Stomach smooth muscle (tissue), 2 donors: ENCODE measurements around the gene LRRFIP1.

Source experiments
- H3K27ac ChIP-seq: one replicate; pipeline ENCODE4 v1.7.0; 2013; ENCODE audit warnings: mild to moderate bottlenecking, low read length, inconsistent platforms
- H3K27me3 ChIP-seq, 2 donors: one replicate each; pipeline ENCODE4 v1.7.0; 2013; ENCODE audit warnings: low read length in 2 of 2; ENCODE audit not compliant: insufficient read depth in 2 of 2, control insufficient read depth in 1 of 2
- H3K36me3 ChIP-seq, 2 donors: one replicate each; pipeline ENCODE4 v1.7.0; 2013; ENCODE audit warnings: low read length in 2 of 2; ENCODE audit not compliant: control insufficient read depth in 2 of 2, insufficient read depth in 2 of 2
- H3K4me1 ChIP-seq: one replicate; pipeline ENCODE4 v1.7.0; 2013; ENCODE audit warnings: low read length; ENCODE audit not compliant: control insufficient read depth, insufficient read depth
- H3K4me3 ChIP-seq, 2 donors: one replicate each; pipeline ENCODE4 v1.7.0; 2013; ENCODE audit warnings: low read length in 2 of 2
- H3K9ac ChIP-seq, 2 donors: one replicate each; pipeline ENCODE4 v1.7.0; 2013; ENCODE audit warnings: low read length in 2 of 2, mild to moderate bottlenecking in 1 of 2
- H3K9me3 ChIP-seq, 2 donors: one replicate each; pipeline ENCODE4 v1.7.0; 2013; ENCODE audit warnings: low read length in 2 of 2; ENCODE audit not compliant: control insufficient read depth in 2 of 2
- donor health status: healthy.
- donor health status: Pancreatic carcinoma.

The LRRFIP1 gene

GRCh38 chr2:237699870-237700511 is 72.6 kb downstream of the LRRFIP1 start:
- Histone ChIP-seq H3K9ac (peak overlapping the region; percentile 53 to 58), H3K27ac (peak overlapping the region; percentile 95), H3K36me3 (no peaks in the 10 kb centered on the region), H3K27me3 (no peaks in the 10 kb centered on the region), H3K4me3 (peak overlapping the region; percentile 0 to 52), H3K9me3 (no peaks in the 10 kb centered on the region), H3K4me1 (peaks cover 94% of the 10 kb centered on the region)

GRCh38 chr2:237700512-237701032 is 73.2 kb downstream of the LRRFIP1 start:
- Histone ChIP-seq H3K9ac (peak overlapping the region; percentile 53 to 73), H3K27ac (peak overlapping the region; percentile 95), H3K9me3 (no peaks in the 10 kb centered on the region), H3K4me3 (peak overlapping the region; percentile 0 to 52), H3K4me1 (peaks cover 92% of the 10 kb centered on the region), H3K27me3 (no peaks in the 10 kb centered on the region), H3K36me3 (no peaks in the 10 kb centered on the region)

GRCh38 chr2:237701033-237701858 is 73.9 kb downstream of the LRRFIP1 start:
- H3K27ac ChIP-seq: peak overlapping the region; percentile 95
- H3K36me3 ChIP-seq: no peaks in the 10 kb centered on the region
- H3K4me1 ChIP-seq: peaks cover 91% of the 10 kb centered on the region
- H3K4me3 ChIP-seq: peak overlapping the region in 1 of 2 donors; percentile 52
- peak overlapping the region; percentile 53 to 73 for H3K9ac ChIP-seq
- no peaks in the 10 kb centered on the region for H3K27me3 ChIP-seq
- H3K9me3 ChIP-seq: no peaks in the 10 kb centered on the region

- no peaks in the 10 kb centered on the region for H3K36me3 ChIP-seq
- H3K9ac ChIP-seq: peak overlapping the region; percentile 47 to 53
- H3K4me3 ChIP-seq: peak overlapping the region; percentile 33 to 59
- H3K27ac ChIP-seq: peak overlapping the region; percentile 95
- peaks cover 90% of the 10 kb centered on the region for H3K4me1 ChIP-seq
- H3K27me3 ChIP-seq: no peaks in the 10 kb centered on the region
- H3K9me3 ChIP-seq: no peaks in the 10 kb centered on the region
Observed at GRCh38 chr2:237701859-237702390, 74.5 kb downstream of the LRRFIP1 start.

- Histone ChIP-seq H3K4me3 (peak overlapping the region; percentile 33 to 59), H3K9ac (peak overlapping the region; percentile 42 to 53), H3K9me3 (no peaks in the 10 kb centered on the region), H3K27ac (peak overlapping the region; percentile 95), H3K4me1 (peaks cover 90% of the 10 kb centered on the region), H3K27me3 (no peaks in the 10 kb centered on the region), H3K36me3 (no peaks in the 10 kb centered on the region)
Observed at GRCh38 chr2:237702441-237703391, 75.3 kb downstream of the LRRFIP1 start.

GRCh38 chr2:237704501-237705434 is 77.4 kb downstream of the LRRFIP1 start:
- H3K27ac ChIP-seq: peak overlapping the region; percentile 95
- H3K9ac ChIP-seq: no peak overlapping the region
- H3K36me3 ChIP-seq: peaks cover 0 to 3% of the 10 kb centered on the region in 2 donors
- H3K27me3 ChIP-seq: no peaks in the 10 kb centered on the region
- H3K4me1 ChIP-seq: peaks cover 85% of the 10 kb centered on the region
- H3K9me3 ChIP-seq: no peaks in the 10 kb centered on the region
- H3K4me3 ChIP-seq: no peak overlapping the region

- peaks cover 3 to 9% of the 10 kb centered on the region in 2 donors for H3K36me3 ChIP-seq
- H3K27ac ChIP-seq: peak overlapping the region; percentile 84
- H3K9ac ChIP-seq: no peak overlapping the region
- H3K4me1 ChIP-seq: peaks cover 70% of the 10 kb centered on the region
- no peaks in the 10 kb centered on the region for H3K9me3 ChIP-seq
- H3K27me3 ChIP-seq: no peaks in the 10 kb centered on the region
- no peak overlapping the region for H3K4me3 ChIP-seq
Observed at GRCh38 chr2:237706257-237706656, 78.9 kb downstream of the LRRFIP1 start.

- peaks cover 69% of the 10 kb centered on the region for H3K4me1 ChIP-seq
- no peaks in the 10 kb centered on the region for H3K9me3 ChIP-seq
- peak overlapping the region; percentile 47 to 56 for H3K9ac ChIP-seq
- peaks cover 6 to 13% of the 10 kb centered on the region in 2 donors for H3K36me3 ChIP-seq
- H3K27me3 ChIP-seq: no peaks in the 10 kb centered on the region
- peak overlapping the region; percentile 84 for H3K27ac ChIP-seq
- peak overlapping the region; percentile 17 to 58 for H3K4me3 ChIP-seq
Observed at GRCh38 chr2:237708065-237708398, 80.6 kb downstream of the LRRFIP1 start.

- H3K4me1 ChIP-seq: peaks cover 65% of the 10 kb centered on the region
- H3K9me3 ChIP-seq: no peaks in the 10 kb centered on the region
- peak overlapping the region; percentile 84 for H3K27ac ChIP-seq
- peaks cover 6 to 14% of the 10 kb centered on the region in 2 donors for H3K36me3 ChIP-seq
- peak overlapping the region in 1 of 2 donors; percentile 7 for H3K9ac ChIP-seq
- H3K4me3 ChIP-seq: no peak overlapping the region
- H3K27me3 ChIP-seq: no peaks in the 10 kb centered on the region
Observed at GRCh38 chr2:237708491-237708890, 81.1 kb downstream of the LRRFIP1 start.
